ENCODE measurements around the gene ADAT3. TPM values are rescaled to one million over a fixed set of nuclear protein-coding genes. Genes with fewer than 3 reads are reported as not detected.

Gene ADAT3
- total and polyA plus RNA-seq, 7 donors: 0.33 to 17.4 (median 6.2) TPM

DNA sequence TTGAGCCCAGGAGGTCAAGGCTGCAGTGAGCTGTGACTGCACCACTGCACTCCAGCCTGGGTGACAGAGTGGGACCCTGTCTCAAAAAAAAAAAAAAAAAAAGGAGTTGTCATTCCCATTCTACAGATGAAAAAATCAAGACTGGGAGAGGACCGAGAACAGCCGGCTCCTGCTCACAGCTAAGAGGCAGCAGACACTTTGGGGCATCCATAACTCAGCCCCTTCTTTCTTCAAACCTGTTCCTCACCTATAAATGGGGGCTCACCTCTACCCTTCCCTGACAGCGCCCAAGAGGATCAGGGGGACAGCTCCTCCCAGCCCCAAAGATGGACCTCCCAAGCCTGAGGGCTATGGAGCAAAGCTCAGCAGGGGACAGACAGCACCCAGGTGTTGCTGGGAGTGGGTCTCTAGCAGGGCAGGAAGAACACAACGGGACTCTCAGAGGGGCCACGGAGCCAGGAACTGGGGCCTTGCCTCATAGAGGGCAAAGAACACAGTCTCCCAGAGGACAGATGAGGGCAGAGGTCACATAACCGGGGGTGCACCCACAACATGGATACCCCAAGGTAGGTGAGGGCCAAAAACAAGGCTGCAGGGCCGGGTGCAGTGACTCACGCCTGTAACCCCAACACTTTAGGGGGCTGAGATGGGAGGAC, 38.4 kb upstream of the ADAT3 start:
- H3K4me1 ChIP-seq: peaks cover 0 to 25% (median 15%) of the 10 kb centered on the region in 4 donors
- H3K27ac ChIP-seq: no peak overlapping the region
- TF ChIP-seq, protein P1, sequence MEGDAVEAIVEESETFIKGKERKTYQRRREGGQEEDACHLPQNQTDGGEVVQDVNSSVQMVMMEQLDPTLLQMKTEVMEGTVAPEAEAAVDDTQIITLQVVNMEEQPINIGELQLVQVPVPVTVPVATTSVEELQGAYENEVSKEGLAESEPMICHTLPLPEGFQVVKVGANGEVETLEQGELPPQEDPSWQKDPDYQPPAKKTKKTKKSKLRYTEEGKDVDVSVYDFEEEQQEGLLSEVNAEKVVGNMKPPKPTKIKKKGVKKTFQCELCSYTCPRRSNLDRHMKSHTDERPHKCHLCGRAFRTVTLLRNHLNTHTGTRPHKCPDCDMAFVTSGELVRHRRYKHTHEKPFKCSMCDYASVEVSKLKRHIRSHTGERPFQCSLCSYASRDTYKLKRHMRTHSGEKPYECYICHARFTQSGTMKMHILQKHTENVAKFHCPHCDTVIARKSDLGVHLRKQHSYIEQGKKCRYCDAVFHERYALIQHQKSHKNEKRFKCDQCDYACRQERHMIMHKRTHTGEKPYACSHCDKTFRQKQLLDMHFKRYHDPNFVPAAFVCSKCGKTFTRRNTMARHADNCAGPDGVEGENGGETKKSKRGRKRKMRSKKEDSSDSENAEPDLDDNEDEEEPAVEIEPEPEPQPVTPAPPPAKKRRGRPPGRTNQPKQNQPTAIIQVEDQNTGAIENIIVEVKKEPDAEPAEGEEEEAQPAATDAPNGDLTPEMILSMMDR (IDR thresholded peaks at IDR 0.05): no peak
- no peak for TF ChIP-seq POLR2A (IDR thresholded peaks at IDR 0.05)
- no peak for TF ChIP-seq EP300 (IDR thresholded peaks at IDR 0.05)
- TF ChIP-seq POLR2AphosphoS5 (IDR thresholded peaks at IDR 0.05): no peak
- 76 to 87% methylated on average over 8 of the region's 8 CpGs for WGBS, 2 donors
- H3K36me3 ChIP-seq: peaks cover 0 to 11% (median 0%) of the 10 kb centered on the region in 4 donors
- H3K4me3 ChIP-seq: no peak overlapping the region
- no peaks in the 10 kb centered on the region for H3K9me3 ChIP-seq
- peaks cover 0 to 5% (median 0%) of the 10 kb centered on the region in 3 donors for H3K27me3 ChIP-seq
- no peak for DNase-seq
- intact Hi-C loops (cut with DNase I): no loop called here

DNA sequence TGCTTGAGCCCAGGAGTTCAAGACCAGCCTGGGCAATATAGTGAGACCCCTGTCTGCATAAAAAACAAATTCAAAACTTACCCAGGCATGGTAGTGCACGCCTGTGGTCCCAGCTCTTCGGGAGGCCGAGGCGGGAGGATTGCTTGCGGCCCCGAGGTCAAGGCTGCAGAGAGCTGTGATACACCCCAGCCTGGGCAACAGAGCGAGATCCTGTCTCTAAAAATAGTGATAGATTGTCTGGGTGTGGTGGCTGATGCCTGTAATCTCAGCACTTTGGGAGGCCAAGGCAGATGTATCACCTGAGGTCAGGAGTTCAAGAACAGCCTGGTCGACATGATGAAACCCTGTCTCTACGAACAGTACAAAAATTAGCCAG, 37.9 kb upstream of the ADAT3 start:
- Histone ChIP-seq H3K27me3 (peaks cover 0 to 2% (median 0%) of the 10 kb centered on the region in 3 donors), H3K36me3 (peaks cover 0 to 14% (median 0%) of the 10 kb centered on the region in 4 donors), H3K9me3 (no peaks in the 10 kb centered on the region), H3K27ac (no peak overlapping the region), H3K4me3 (no peak overlapping the region), H3K4me1 (peaks cover 0 to 25% (median 16%) of the 10 kb centered on the region in 4 donors)
- intact Hi-C loops (cut with DNase I): no loop called here
- WGBS, 2 donors: 88 to 93% methylated on average over 9 of the region's 9 CpGs
- DNase-seq: no peak
- TF ChIP-seq POLR2AphosphoS5 (IDR thresholded peaks at IDR 0.05) (no peak), EP300 (IDR thresholded peaks at IDR 0.05) (no peak), POLR2A (IDR thresholded peaks at IDR 0.05) (no peak)
- TF ChIP-seq, protein P1 (IDR thresholded peaks at IDR 0.05): no peak

- no peaks in the 10 kb centered on the region for H3K27me3 ChIP-seq
- intact Hi-C loops (cut with DNase I): no loop called here
- H3K27ac ChIP-seq: no peak overlapping the region
- H3K9me3 ChIP-seq: no peaks in the 10 kb centered on the region
- H3K4me1 ChIP-seq: peaks cover 0 to 38% (median 29%) of the 10 kb centered on the region in 4 donors
- no peak for TF ChIP-seq EP300 (IDR thresholded peaks at IDR 0.05)
- TF ChIP-seq, protein P1 (IDR thresholded peaks at IDR 0.05): no peak
- no peak for TF ChIP-seq POLR2A (IDR thresholded peaks at IDR 0.05)
- no peak for TF ChIP-seq POLR2AphosphoS5 (IDR thresholded peaks at IDR 0.05)
- peaks cover 0 to 17% (median 0%) of the 10 kb centered on the region in 4 donors for H3K36me3 ChIP-seq
- no peak for DNase-seq
- WGBS, 2 donors: 86 to 89% methylated on average over 7 of the region's 7 CpGs
- no peak overlapping the region for H3K4me3 ChIP-seq
These were observed 36.2 kb upstream of the ADAT3 start for GRCh38 chr19:1868971-1869370.

- Histone ChIP-seq H3K27ac (no peak overlapping the region), H3K4me1 (peaks cover 0 to 46% (median 42%) of the 10 kb centered on the region in 4 donors), H3K27me3 (no peaks in the 10 kb centered on the region), H3K4me3 (no peak overlapping the region), H3K36me3 (peaks cover 0 to 17% (median 0%) of the 10 kb centered on the region in 4 donors), H3K9me3 (no peaks in the 10 kb centered on the region)
- WGBS, 2 donors: 72 to 86% methylated on average over 15 of the region's 15 CpGs
- TF ChIP-seq POLR2AphosphoS5 (IDR thresholded peaks at IDR 0.05) (no peak), EP300 (IDR thresholded peaks at IDR 0.05) (no peak), POLR2A (IDR thresholded peaks at IDR 0.05) (no peak)
- TF ChIP-seq, protein P1 (IDR thresholded peaks at IDR 0.05): no peak
- no peak for DNase-seq
- intact Hi-C loops (cut with DNase I): no loop called here
These were observed 34.0 kb upstream of the ADAT3 start for GRCh38 chr19:1871140-1871597.

All from sigmoid colon (tissue), 7 donors.